Smooth muscle cell (in vitro differentiated cells): ENCODE data around the gene CREM. TPM values are rescaled to one million over a fixed set of nuclear protein-coding genes. Genes with fewer than 3 reads are reported as not detected.
A peak's percentile ranks its signal among the peaks of the same experiment; 100 is the strongest.

Experiments used
- DNase-seq: peaks from one replicate; lab custom pipeline; 2025; ENCODE audit not compliant: unreplicated experiment; lab: John Stamatoyannopoulos, UW
- H2AFZ ChIP-seq: fragments of 200-600 bp; sonication (generic); 2 replicates; pipeline ENCODE4 v1.6.0; 2016; ENCODE audit warnings: antibody characterized with exemption, low read depth, mild to moderate bottlenecking
- H3F3A ChIP-seq: fragments of 200-600 bp; sonication (generic); 2 replicates; pipeline ENCODE4 v1.6.0; 2017; ENCODE audit warnings: antibody characterized with exemption, low read depth
- H3K27ac ChIP-seq: fragments of 200-600 bp; sonication (generic); 2 replicates; pipeline ENCODE4 v1.5.1; 2016; ENCODE audit warnings: low read depth, mild to moderate bottlenecking
- H3K27me3 ChIP-seq: fragments of 200-600 bp; sonication (generic); 2 replicates; pipeline ENCODE4 v1.6.1; 2016; ENCODE audit warnings: low read depth, mild to moderate bottlenecking
- H3K36me3 ChIP-seq: fragments of 200-600 bp; sonication (generic); 2 replicates; pipeline ENCODE4 v1.5.1; 2016; ENCODE audit warnings: low read depth
- H3K4me1 ChIP-seq: fragments of 200-600 bp; sonication (generic); 2 replicates; pipeline ENCODE4 v1.5.1; 2016; ENCODE audit warnings: low read depth
- H3K4me2 ChIP-seq: fragments of 200-600 bp; sonication (generic); 2 replicates; pipeline ENCODE4 v1.6.0; 2016; ENCODE audit warnings: mild to moderate bottlenecking
- H3K4me3 ChIP-seq: fragments of 200-600 bp; sonication (generic); 2 replicates; pipeline ENCODE4 v1.5.1; 2016; ENCODE audit warnings: mild to moderate bottlenecking
- H3K79me2 ChIP-seq: fragments of 200-600 bp; sonication (generic); 2 replicates; pipeline ENCODE4 v1.6.0; 2016; ENCODE audit warnings: low read depth, mild to moderate bottlenecking
- H3K9ac ChIP-seq: fragments of 200-600 bp; sonication (generic); 2 replicates; pipeline ENCODE4 v1.6.0; 2016; ENCODE audit warnings: low read depth
- H3K9me3 ChIP-seq: fragments of 200-600 bp; sonication (generic); replicated peaks from 2 replicates; pipeline ENCODE4 v1.5.1; 2016; ENCODE audit warnings: low read depth
- H4K20me1 ChIP-seq: fragments of 200-600 bp; sonication (generic); 2 replicates; pipeline ENCODE4 v1.6.0; 2016; ENCODE audit warnings: low read depth
- WGBS: methylation state at CpG from one replicate; pipeline ENCODE4 v1.1.7; 2016; ENCODE audit warnings: low lambda C conversion rate; 5-methylcytosine and 5-hydroxymethylcytosine counted together
- polyA plus RNA-seq: library from polyadenylated mRNA; unstranded; fragments of >200 nt; fragmentation: Nextera tagmentation; extraction: Ambion mirVana; gene quantifications from 2 replicates; pipeline ENCODE4 v1.2.1, GENCODE V29; 2016
- total RNA-seq: library from RNA; depleted of rRNA; stranded (reverse); fragments of >200 nt; gene quantifications from 2 replicates; pipeline ENCODE4 v1.2.3, GENCODE V29; 2014
- TF ChIP-seq, protein P1 (sequence below): fragments of 200-600 bp; sonication (generic); IDR thresholded peaks from 2 replicates; pipeline ENCODE4 v1.5.1; 2017; ENCODE audit warnings: borderline replicate concordance, mild to moderate bottlenecking, antibody characterized with exemption; ENCODE audit not compliant: insufficient read depth, poor library complexity, severe bottlenecking

Gene CREM
- total and polyA plus RNA-seq, 2 experiments from 2014 or later: 46.4 to 49.3 TPM

DNA sequence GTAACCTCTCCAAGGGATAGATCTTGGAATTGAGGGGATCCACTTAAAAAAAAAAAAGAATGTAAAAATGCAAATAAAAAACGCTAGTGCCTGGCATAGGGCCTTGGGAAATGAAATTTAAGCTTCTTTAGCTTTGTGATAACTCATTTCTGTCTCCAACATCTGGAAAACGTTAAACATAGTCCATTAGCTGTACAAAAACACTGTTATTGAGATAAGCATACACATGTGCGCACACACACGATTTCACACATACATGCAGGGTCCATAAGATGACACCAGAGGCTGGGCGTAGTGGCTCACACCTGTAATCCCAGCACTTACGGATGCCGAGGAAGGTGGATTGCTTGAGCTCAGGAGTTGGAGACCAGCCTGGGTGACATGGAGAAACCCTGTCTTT is 22.8 kb upstream of the CREM start:
- H3K4me3 ChIP-seq: no peak overlapping the region
- TF ChIP-seq, protein P1, sequence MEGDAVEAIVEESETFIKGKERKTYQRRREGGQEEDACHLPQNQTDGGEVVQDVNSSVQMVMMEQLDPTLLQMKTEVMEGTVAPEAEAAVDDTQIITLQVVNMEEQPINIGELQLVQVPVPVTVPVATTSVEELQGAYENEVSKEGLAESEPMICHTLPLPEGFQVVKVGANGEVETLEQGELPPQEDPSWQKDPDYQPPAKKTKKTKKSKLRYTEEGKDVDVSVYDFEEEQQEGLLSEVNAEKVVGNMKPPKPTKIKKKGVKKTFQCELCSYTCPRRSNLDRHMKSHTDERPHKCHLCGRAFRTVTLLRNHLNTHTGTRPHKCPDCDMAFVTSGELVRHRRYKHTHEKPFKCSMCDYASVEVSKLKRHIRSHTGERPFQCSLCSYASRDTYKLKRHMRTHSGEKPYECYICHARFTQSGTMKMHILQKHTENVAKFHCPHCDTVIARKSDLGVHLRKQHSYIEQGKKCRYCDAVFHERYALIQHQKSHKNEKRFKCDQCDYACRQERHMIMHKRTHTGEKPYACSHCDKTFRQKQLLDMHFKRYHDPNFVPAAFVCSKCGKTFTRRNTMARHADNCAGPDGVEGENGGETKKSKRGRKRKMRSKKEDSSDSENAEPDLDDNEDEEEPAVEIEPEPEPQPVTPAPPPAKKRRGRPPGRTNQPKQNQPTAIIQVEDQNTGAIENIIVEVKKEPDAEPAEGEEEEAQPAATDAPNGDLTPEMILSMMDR: no peak
- no peak overlapping the region for H2AFZ ChIP-seq
- H3F3A ChIP-seq: no peaks in the 10 kb centered on the region
- no peaks in the 10 kb centered on the region for H3K36me3 ChIP-seq
- no peak for DNase-seq
- no peaks in the 10 kb centered on the region for H3K9me3 ChIP-seq
- no peaks in the 10 kb centered on the region for H3K27me3 ChIP-seq
- H3K4me1 ChIP-seq: no peaks in the 10 kb centered on the region
- 62% methylated on average over 7 of the region's 7 CpGs for WGBS
- H3K27ac ChIP-seq: no peak overlapping the region
- no peaks in the 10 kb centered on the region for H3K79me2 ChIP-seq
- H4K20me1 ChIP-seq: no peaks in the 10 kb centered on the region
- no peak overlapping the region for H3K4me2 ChIP-seq
- no peak overlapping the region for H3K9ac ChIP-seq

DNA sequence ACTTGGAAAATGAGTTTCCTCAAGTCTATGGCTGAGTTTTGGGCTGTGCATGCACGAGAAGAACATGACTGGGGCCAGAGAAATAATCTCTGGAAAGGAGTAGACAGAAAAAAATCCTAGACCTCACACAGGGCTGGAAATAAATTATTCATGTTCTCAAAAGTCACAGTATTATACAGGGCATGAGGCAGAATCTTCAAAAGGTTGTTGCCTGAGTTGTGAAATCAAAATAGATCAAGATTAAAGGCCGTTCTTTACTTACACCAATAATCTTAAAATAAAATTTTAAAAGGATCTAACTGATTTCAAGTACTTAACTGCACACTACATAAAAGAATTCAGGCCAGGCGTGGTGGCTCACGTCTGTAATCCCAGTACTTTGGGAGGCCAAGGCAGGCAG is 14.1 kb upstream of the CREM start:
- Histone ChIP-seq H3K4me1 (no peaks in the 10 kb centered on the region), H3K9me3 (no peaks in the 10 kb centered on the region), H2AFZ (peak overlapping the region; percentile 36), H3F3A (no peaks in the 10 kb centered on the region), H3K4me2 (no peak overlapping the region), H3K27me3 (no peaks in the 10 kb centered on the region), H3K79me2 (no peaks in the 10 kb centered on the region), H3K4me3 (no peak overlapping the region), H3K36me3 (no peaks in the 10 kb centered on the region), H3K9ac (no peak overlapping the region), H3K27ac (no peak overlapping the region), H4K20me1 (no peaks in the 10 kb centered on the region)
- DNase-seq: no peak
- TF ChIP-seq, protein P1: no peak
- WGBS: 90% methylated on average over 4 of the region's 4 CpGs

DNA sequence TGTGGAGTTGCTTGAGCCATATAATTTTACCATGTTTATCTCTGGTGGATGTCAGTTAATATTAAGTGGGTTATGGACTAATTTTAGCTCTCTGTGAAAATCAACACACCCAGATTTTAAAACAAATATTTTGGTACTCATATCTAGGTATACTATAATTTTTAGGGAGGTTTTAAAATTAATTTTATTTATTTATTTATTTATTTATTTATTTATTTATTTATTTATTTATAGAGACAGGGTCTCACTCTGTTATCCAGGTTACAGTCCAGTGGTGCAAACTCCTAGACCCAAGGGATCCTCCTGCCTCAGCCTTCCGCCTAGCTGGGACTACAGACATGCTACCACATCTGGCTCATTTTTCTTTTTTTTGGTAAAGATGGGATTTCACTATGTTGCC is 7.3 kb upstream of the CREM start:
- no peaks in the 10 kb centered on the region for H3F3A ChIP-seq
- no peak overlapping the region for H2AFZ ChIP-seq
- no peak for DNase-seq
- no peak overlapping the region for H3K4me2 ChIP-seq
- H3K79me2 ChIP-seq: no peaks in the 10 kb centered on the region
- H3K27ac ChIP-seq: no peak overlapping the region
- 95% methylated on average over 1 of the region's 1 CpG for WGBS
- no peaks in the 10 kb centered on the region for H3K36me3 ChIP-seq
- H3K4me1 ChIP-seq: no peaks in the 10 kb centered on the region
- no peak overlapping the region for H3K9ac ChIP-seq
- TF ChIP-seq, protein P1: no peak
- H3K4me3 ChIP-seq: no peak overlapping the region
- no peaks in the 10 kb centered on the region for H3K9me3 ChIP-seq
- H4K20me1 ChIP-seq: no peaks in the 10 kb centered on the region
- H3K27me3 ChIP-seq: no peaks in the 10 kb centered on the region

DNA sequence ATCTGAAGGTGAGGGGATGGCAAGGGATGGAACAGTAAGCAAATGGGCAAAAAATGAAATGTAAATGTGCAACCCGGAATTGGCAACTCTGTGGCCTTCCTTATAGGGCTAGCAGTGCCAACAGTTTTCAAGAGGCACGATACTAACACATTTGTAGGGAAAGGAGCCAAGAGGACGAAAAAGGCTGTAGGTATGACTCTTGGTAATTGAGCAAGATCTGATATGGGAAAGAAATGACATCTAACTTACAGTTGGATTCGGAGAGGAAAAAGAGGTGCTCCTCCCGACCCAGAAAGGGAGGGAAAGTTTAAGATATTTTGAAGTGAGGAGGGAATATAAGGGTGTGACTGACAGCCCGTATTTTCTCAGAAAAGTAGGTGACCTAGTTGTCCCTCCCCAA is 2.1 kb upstream of the CREM start:
- H3K9me3 ChIP-seq: no peaks in the 10 kb centered on the region
- 92% methylated on average over 6 of the region's 6 CpGs for WGBS
- H3K4me2 ChIP-seq: no peak overlapping the region
- peaks cover 18% of the 10 kb centered on the region for H3K4me1 ChIP-seq
- peaks cover 15% of the 10 kb centered on the region for H3F3A ChIP-seq
- H3K36me3 ChIP-seq: no peaks in the 10 kb centered on the region
- peaks cover 14% of the 10 kb centered on the region for H3K79me2 ChIP-seq
- no peaks in the 10 kb centered on the region for H3K27me3 ChIP-seq
- TF ChIP-seq, protein P1: no peak
- H3K9ac ChIP-seq: no peak overlapping the region
- no peak overlapping the region for H3K27ac ChIP-seq
- no peak overlapping the region for H3K4me3 ChIP-seq
- no peak overlapping the region for H2AFZ ChIP-seq
- no peaks in the 10 kb centered on the region for H4K20me1 ChIP-seq
- no peak for DNase-seq
